GM11168 (cell line): Measurements from ENCODE around the gene RAP2C.
"Not testable (repeated sequence)": the region's sequence is repeated elsewhere in the genome, so short reads cannot be mapped to it uniquely, and the experiment has no call there.

Experiments
- in situ Hi-C: fragments of 300-500 bp; cut with MboI; formaldehyde crosslinking; loops from one replicate; pipeline ENCODE4 v1.12.0; 2022; ENCODE audit warnings: low sequenced_read_pairs; ENCODE audit not compliant: unreplicated experiment

RAP2C gene

GRCh38 chrX:132206259-132206658, 13.0 kb downstream of the RAP2C start:
- in situ Hi-C loops: loop anchor here (25.0 kb wide), 2 partner anchors 119 to 369 kb away; no protein-coding TSS in a partner anchor

GRCh38 chrX:132204629-132205028, 14.6 kb downstream of the RAP2C start:
- in situ Hi-C loops: loop anchor here (25.0 kb wide), 2 partner anchors 117 to 367 kb away; no protein-coding TSS in a partner anchor

- in situ Hi-C loops: loop anchor here (25.0 kb wide), 2 partner anchors 114 to 364 kb away; no protein-coding TSS in a partner anchor
Observed at GRCh38 chrX:132200976-132201375, 18.3 kb downstream of the RAP2C start.

- in situ Hi-C loops: loop anchor here (25.0 kb wide), 2 partner anchors 113 to 363 kb away; no protein-coding TSS in a partner anchor
Observed at GRCh38 chrX:132199941-132200340, 19.3 kb downstream of the RAP2C start.

- in situ Hi-C loops: no loop called here
Observed at GRCh38 chrX:132193872-132194574, 25.2 kb downstream of the RAP2C start.

- in situ Hi-C loops: no loop called here
Observed at GRCh38 chrX:132191938-132192337, 27.3 kb downstream of the RAP2C start.

GRCh38 chrX:132188175-132188574, 31.1 kb downstream of the RAP2C start:
- in situ Hi-C loops: no loop called here

GRCh38 chrX:132187451-132187850, 31.8 kb downstream of the RAP2C start:
- in situ Hi-C loops: no loop called here

GRCh38 chrX:132184871-132185270, 34.4 kb downstream of the RAP2C start:
- in situ Hi-C loops: no loop called here

- in situ Hi-C loops: no loop called here
Observed at GRCh38 chrX:132181364-132181763, 37.9 kb downstream of the RAP2C start.

GRCh38 chrX:132180929-132181328, 38.3 kb downstream of the RAP2C start:
- in situ Hi-C loops: no loop called here

- in situ Hi-C loops: no loop called here
Observed at GRCh38 chrX:132173647-132174046, 45.6 kb downstream of the RAP2C start.

- in situ Hi-C loops: no loop called here
Observed at GRCh38 chrX:132171881-132172280, 47.4 kb downstream of the RAP2C start.

- in situ Hi-C loops: no loop called here
Observed at GRCh38 chrX:132171478-132171877, 47.8 kb downstream of the RAP2C start.

- in situ Hi-C loops: no loop called here
Observed at GRCh38 chrX:132169554-132169953, 49.7 kb downstream of the RAP2C start.

- in situ Hi-C loops: no loop called here
Observed at GRCh38 chrX:132165651-132166050, 53.6 kb downstream of the RAP2C start.

GRCh38 chrX:132165005-132165404, 54.2 kb downstream of the RAP2C start:
- in situ Hi-C loops: no loop called here

- in situ Hi-C loops: not testable (repeated sequence)
Observed at GRCh38 chrX:132163094-132163493, 56.2 kb downstream of the RAP2C start.

- in situ Hi-C loops: no loop called here
Observed at GRCh38 chrX:132153166-132153565, 66.1 kb downstream of the RAP2C start.
